GM23338 (cell line): Measurements from ENCODE around the gene BACE2. TPM values are rescaled to one million over a fixed set of nuclear protein-coding genes. Genes with fewer than 3 reads are reported as not detected.

Experiments
- ATAC-seq: fragments of 200-7000 bp; cut with Tn5 transposase; 3 replicates; pipeline ENCODE4 v1.9.1; 2020
- DNase-seq: peaks from one replicate; pipeline ENCODE4 v3.0.0-alpha.2; 2015; ENCODE audit warnings: low spot score
- H2AFZ ChIP-seq: fragments of 200-600 bp; sonication (generic); 2 replicates; pipeline ENCODE4 v1.8.0; 2016; ENCODE audit warnings: antibody characterized with exemption, mild to moderate bottlenecking, moderate library complexity
- H3F3A ChIP-seq: fragments of 200-600 bp; sonication (generic); replicated peaks from 2 replicates; pipeline ENCODE4 v1.8.0; 2017; ENCODE audit warnings: antibody characterized with exemption, mixed run types, low read depth
- H3K27ac ChIP-seq: fragments of 200-600 bp; sonication (generic); 2 replicates; pipeline ENCODE4 v1.6.1; 2016; ENCODE audit warnings: low read depth
- H3K27me3 ChIP-seq: fragments of 200-600 bp; sonication (generic); 2 replicates; pipeline ENCODE4 v1.8.0; 2016; ENCODE audit warnings: mild to moderate bottlenecking, mixed run types, moderate library complexity; ENCODE audit not compliant: insufficient read depth
- H3K36me3 ChIP-seq: fragments of 200-600 bp; sonication (generic); 2 replicates; pipeline ENCODE4 v1.8.0; 2016; ENCODE audit warnings: mild to moderate bottlenecking; ENCODE audit not compliant: insufficient read depth
- H3K4me1 ChIP-seq: fragments of 200-600 bp; sonication (generic); 2 replicates; pipeline ENCODE4 v1.8.0; 2016; ENCODE audit warnings: mild to moderate bottlenecking, moderate library complexity; ENCODE audit not compliant: insufficient read depth
- H3K4me2 ChIP-seq: fragments of 200-600 bp; sonication (generic); 2 replicates; pipeline ENCODE4 v1.7.1; 2017; ENCODE audit warnings: mixed run types
- H3K4me3 ChIP-seq: fragments of 200-600 bp; sonication (generic); 2 replicates; pipeline ENCODE4 v1.6.1; 2016; ENCODE audit warnings: mixed run types
- H3K79me2 ChIP-seq: fragments of 200-600 bp; sonication (generic); replicated peaks from 2 replicates; pipeline ENCODE4 v1.8.0; 2017; ENCODE audit warnings: mild to moderate bottlenecking; ENCODE audit not compliant: insufficient read depth
- H3K9me2 ChIP-seq: fragments of 200-600 bp; sonication (generic); 2 replicates; pipeline ENCODE4 v1.8.0; 2017; ENCODE audit not compliant: insufficient read depth
- H4K20me1 ChIP-seq: fragments of 200-600 bp; sonication (generic); replicated peaks from 2 replicates; pipeline ENCODE4 v1.8.0; 2017; ENCODE audit warnings: mild to moderate bottlenecking; ENCODE audit not compliant: insufficient read depth
- H3K27ac Mint-ChIP-seq: 2 replicates; pipeline ENCODE4 v1.8.0; 2020; ENCODE audit warnings: inconsistent platforms, mild to moderate bottlenecking, moderate library complexity, mixed read lengths
- H3K27me3 Mint-ChIP-seq: 3 replicates; pipeline ENCODE4 v1.8.0; 2022; ENCODE audit warnings: low read depth, mild to moderate bottlenecking, moderate library complexity, mixed read lengths, inconsistent platforms; ENCODE audit not compliant: insufficient read depth, poor library complexity
- H3K36me3 Mint-ChIP-seq: 3 replicates; pipeline ENCODE4 v1.8.0; 2021; ENCODE audit warnings: low read depth, mild to moderate bottlenecking, inconsistent platforms, moderate library complexity, mixed read lengths
- H3K4me1 Mint-ChIP-seq: 3 replicates; pipeline ENCODE4 v1.8.0; 2020; ENCODE audit warnings: mild to moderate bottlenecking, inconsistent platforms, mixed read lengths
- H3K4me3 Mint-ChIP-seq: 3 replicates; pipeline ENCODE4 v1.8.0; 2021; ENCODE audit warnings: moderate library complexity, mild to moderate bottlenecking, inconsistent platforms, mixed read lengths
- H3K9me3 Mint-ChIP-seq: 3 replicates; pipeline ENCODE4 v1.8.0; 2020; ENCODE audit warnings: moderate library complexity, mild to moderate bottlenecking, inconsistent platforms, mixed read lengths
- CREB1 ChIP-seq: fragments of 250-450 bp; sonication (Bioruptor Pico); IDR thresholded peaks from 2 replicates; pipeline ENCODE4 v1.5.0; 2020; ENCODE audit warnings: low read depth, mild to moderate bottlenecking, moderate library complexity
- CTCF ChIP-seq, 2 experiments: fragments of 200-600 bp in 1 of 2; sonication (generic) in 1 of 2; conservative IDR thresholded peaks; 2 replicates each; pipeline versions ENCODE4 v1.5.1 to v1.6.1; 2016 to 2017; ENCODE audit warnings: antibody characterized with exemption in 2 of 2, low read depth in 2 of 2, mild to moderate bottlenecking in 2 of 2, moderate library complexity in 1 of 2
- ETS1 ChIP-seq: IDR thresholded peaks from 2 replicates; pipeline ENCODE4 v1.6.1; 2016; ENCODE audit warnings: antibody characterized with exemption
- EZH2 ChIP-seq: fragments of 200-600 bp; sonication (generic); IDR thresholded peaks from one replicate; pipeline ENCODE4 v1.8.0; 2017; ENCODE audit warnings: antibody characterized with exemption, mild to moderate bottlenecking, low read depth; ENCODE audit not compliant: unreplicated experiment
- EZH2phosphoT487 ChIP-seq: fragments of 200-600 bp; sonication (generic); IDR thresholded peaks from one replicate; pipeline ENCODE4 v1.8.1; 2018; ENCODE audit warnings: antibody characterized with exemption; ENCODE audit not compliant: unreplicated experiment
- JUNB ChIP-seq: IDR thresholded peaks from one replicate; pipeline ENCODE4 v1.6.1; 2016; ENCODE audit warnings: antibody characterized with exemption; ENCODE audit not compliant: unreplicated experiment
- NANOG ChIP-seq: IDR thresholded peaks from 2 replicates; pipeline ENCODE4 v1.6.1; 2016; ENCODE audit warnings: antibody characterized with exemption, borderline replicate concordance
- POLR2AphosphoS5 ChIP-seq: IDR thresholded peaks from 2 replicates; pipeline ENCODE4 v1.6.1; 2016; ENCODE audit warnings: antibody characterized with exemption, low read depth
- REST ChIP-seq: IDR thresholded peaks from one replicate; pipeline ENCODE4 v1.6.1; 2018; ENCODE audit warnings: antibody characterized with exemption; ENCODE audit not compliant: unreplicated experiment
- STAT1 ChIP-seq: IDR thresholded peaks from one replicate; pipeline ENCODE4 v1.6.1; 2016; ENCODE audit warnings: antibody characterized with exemption; ENCODE audit not compliant: unreplicated experiment
- ZNF114 ChIP-seq: fragments of 250-450 bp; sonication (Bioruptor Pico); IDR thresholded peaks from 2 replicates; pipeline ENCODE4 v1.5.0; 2020; ENCODE audit warnings: mild to moderate bottlenecking, moderate library complexity
- ZNF331 ChIP-seq: fragments of 250-450 bp; sonication (Bioruptor Pico); IDR thresholded peaks from 2 replicates; pipeline ENCODE4 v1.5.0; 2020; ENCODE audit warnings: low read depth, mild to moderate bottlenecking, moderate library complexity
- ZNF462 ChIP-seq: fragments of 250-450 bp; sonication (Bioruptor Pico); IDR thresholded peaks from 2 replicates; pipeline ENCODE4 v1.5.0; 2020; ENCODE audit warnings: mild to moderate bottlenecking, moderate library complexity
- polyA plus RNA-seq: library from polyadenylated mRNA; unstranded; fragments of >200 nt; fragmentation: Nextera tagmentation; extraction: Ambion mirVana; gene quantifications from 2 replicates; pipeline ENCODE4 v1.2.1, GENCODE V29; 2016
- total RNA-seq: library from RNA; depleted of rRNA; stranded (reverse); fragments of >200 nt; shearing (Covaris generic); gene quantifications from 2 replicates; pipeline ENCODE4 v1.2.3, GENCODE V29; 2014

Gene BACE2
- total and polyA plus RNA-seq, 2 experiments from 2014 or later: 3.5 to 6.8 TPM

- no peaks in the 10 kb centered on the region for H3F3A ChIP-seq
- DNase-seq: no peak
- H3K79me2 ChIP-seq: no peaks in the 10 kb centered on the region
- Mint-ChIP-seq H3K27me3 (peaks cover 10% of the 10 kb centered on the region), H3K9me3 (peaks cover 13% of the 10 kb centered on the region), H3K36me3 (peaks cover 6% of the 10 kb centered on the region; the same call in 2 of the 3 replicates), H3K4me1 (peaks cover 4% of the 10 kb centered on the region), H3K4me3 (no peak overlapping the region), H3K27ac (no peak overlapping the region)
- H3K9me2 ChIP-seq: 0 out of 2 replicates have a peak, but pooled peaks cover 4% of the 10 kb centered on the region
- no peaks in the 10 kb centered on the region for H3K27me3 ChIP-seq
- TF ChIP-seq REST (no peak), STAT1 (no peak), ZNF331 (CRISPR knock-in tag) (no peak), EZH2phosphoT487 (no peak), CTCF (conservative IDR thresholded peaks at IDR 0.05; ENCODE audit: low read depth in 2 of 2) (no peak), ZNF114 (CRISPR knock-in tag) (no peak), EZH2 (no peak), CREB1 (CRISPR knock-in tag) (no peak), JUNB (no peak), ZNF462 (CRISPR knock-in tag) (no peak), ETS1 (no peak), POLR2AphosphoS5 (no peak), NANOG (no peak)
- H3K4me2 ChIP-seq: no peak overlapping the region
- no peak for ATAC-seq
- H3K4me1 ChIP-seq: no peaks in the 10 kb centered on the region
- no peak overlapping the region for H3K27ac ChIP-seq
- no peaks in the 10 kb centered on the region for H3K36me3 ChIP-seq
- H2AFZ ChIP-seq: no peak overlapping the region
- no peaks in the 10 kb centered on the region for H4K20me1 ChIP-seq
- no peak overlapping the region for H3K4me3 ChIP-seq
Observed at GRCh38 chr21:41307219-41307618, 139.3 kb downstream of the BACE2 start.
